Hepatic stellate cell (primary cell): ENCODE data around the gene PRKN.

Experiments
- DNase-seq: peaks from one replicate; pipeline ENCODE4 v3.0.0; 2011; ENCODE audit warnings: low spot score

The PRKN gene

GRCh38 chr6:161486361-161487216 is 1241.0 kb downstream of the PRKN start:
- no peak for DNase-seq

GRCh38 chr6:161482517-161482858 is 1245.1 kb downstream of the PRKN start:
- no peak for DNase-seq

GRCh38 chr6:161481786-161482516 is 1245.6 kb downstream of the PRKN start:
- DNase-seq, result no peak

GRCh38 chr6:161480421-161481155 is 1247.0 kb downstream of the PRKN start:
- DNase-seq, result no peak

- no peak for DNase-seq
Measured at GRCh38 chr6:161479376-161479775, 1248.2 kb downstream of the PRKN start.

- no peak for DNase-seq
Measured at GRCh38 chr6:161477876-161478425, 1249.6 kb downstream of the PRKN start.

GRCh38 chr6:161476711-161477110 is 1250.9 kb downstream of the PRKN start:
- no peak for DNase-seq

- no peak for DNase-seq
Measured at GRCh38 chr6:161465403-161465802, 1262.2 kb downstream of the PRKN start.

GRCh38 chr6:161463071-161463470 is 1264.5 kb downstream of the PRKN start:
- DNase-seq, result no peak

- no peak for DNase-seq
Measured at GRCh38 chr6:161462148-161462547, 1265.4 kb downstream of the PRKN start.

- DNase-seq, result no peak
Measured at GRCh38 chr6:161459008-161459615, 1268.5 kb downstream of the PRKN start.

- DNase-seq, result no peak
Measured at GRCh38 chr6:161458201-161458951, 1269.2 kb downstream of the PRKN start.

GRCh38 chr6:161455848-161456247 is 1271.7 kb downstream of the PRKN start:
- no peak for DNase-seq

- no peak for DNase-seq
Measured at GRCh38 chr6:161453558-161453957, 1274.0 kb downstream of the PRKN start.

- no peak for DNase-seq
Measured at GRCh38 chr6:161452241-161452640, 1275.3 kb downstream of the PRKN start.

GRCh38 chr6:161449521-161449920 is 1278.0 kb downstream of the PRKN start:
- no peak for DNase-seq

- DNase-seq, result no peak
Measured at GRCh38 chr6:161446949-161447348, 1280.6 kb downstream of the PRKN start.

- no peak for DNase-seq
Measured at GRCh38 chr6:161446296-161446925, 1281.2 kb downstream of the PRKN start.

- no peak for DNase-seq
Measured at GRCh38 chr6:161445021-161445799, 1282.4 kb downstream of the PRKN start.

GRCh38 chr6:161444464-161444863 is 1283.1 kb downstream of the PRKN start:
- DNase-seq, result no peak
